Loucy (cell line): ENCODE measurements around the gene RBM33.

Experiments
- CTCF ChIP-seq: fragments of 200-600 bp; sonication (generic); conservative IDR thresholded peaks from 2 replicates; pipeline ENCODE4 v1.5.1; 2014; ENCODE audit warnings: mild to moderate bottlenecking, antibody characterized with exemption, low read length
- EZH2phosphoT487 ChIP-seq: fragments of 200-600 bp; IDR thresholded peaks from 2 replicates; pipeline ENCODE4 v1.6.1; 2018; ENCODE audit warnings: antibody characterized with exemption, mild to moderate bottlenecking, moderate library complexity, borderline replicate concordance

- peak; percentile 32 for TF ChIP-seq CTCF
- no peak for TF ChIP-seq EZH2phosphoT487
Observed at GRCh38 chr7:155701972-155702544, 57.6 kb downstream of the RBM33 start.
